Panc1 (cell line): ENCODE data around the gene VPS18. TPM values are rescaled to one million over a fixed set of nuclear protein-coding genes. Genes with fewer than 3 reads are reported as not detected.
"Not testable (repeated sequence)": the region's sequence is repeated elsewhere in the genome, so short reads cannot be mapped to it uniquely, and the experiment has no call there.

Source experiments
- ATAC-seq: fragments of 200-7000 bp; cut with Tn5 transposase; 2 replicates; pipeline ENCODE4 v1.9.1; 2020; ENCODE audit warnings: mild to moderate bottlenecking, moderate library complexity
- BruUV-seq: library from RNA; stranded (reverse); fragments of 400-500 nt; replicated peaks from 2 replicates; lab custom pipeline; 2021; lab: Mats Ljungman, UMichigan
- CTCF ChIA-PET: fragments of 300-600 bp; sonication (Branson Sonifier 250); formaldehyde crosslinking; loops from one replicate; lab custom pipeline; 2022; ENCODE audit warnings: antibody characterized with exemption; lab: Charles Lee
- POLR2A ChIA-PET: fragments of 300-600 bp; sonication (Branson Sonifier 250); formaldehyde crosslinking; loops from one replicate; lab custom pipeline; 2022; ENCODE audit warnings: antibody characterized with exemption; lab: Charles Lee
- DNase-seq: peaks from one replicate; pipeline ENCODE4 v3.0.0-alpha.2; 2010; ENCODE audit warnings: low read depth, low spot score
- H3K27ac ChIP-seq: 2 replicates; pipeline ENCODE4 v1.5.1; 2011; ENCODE audit warnings: mild to moderate bottlenecking, low read length, inconsistent platforms
- H3K27me3 ChIP-seq: fragments of 200-500 bp; sonication (Bioruptor generic); 2 replicates; pipeline ENCODE4 v1.6.0; 2014; ENCODE audit warnings: low read length, inconsistent platforms; ENCODE audit not compliant: control insufficient read depth, insufficient read depth
- H3K36me3 ChIP-seq: fragments of 200-500 bp; sonication (Bioruptor generic); 2 replicates; pipeline ENCODE4 v1.5.1; 2014; ENCODE audit warnings: inconsistent platforms, mild to moderate bottlenecking, low read length, moderate library complexity; ENCODE audit not compliant: control insufficient read depth, insufficient read depth
- H3K4me1 ChIP-seq: 2 replicates; pipeline ENCODE4 v1.5.1; 2011; ENCODE audit warnings: inconsistent platforms, mild to moderate bottlenecking, low read length, moderate library complexity; ENCODE audit not compliant: control insufficient read depth, insufficient read depth
- H3K4me3 ChIP-seq, 2 experiments: 2 replicates each; pipeline ENCODE4 v1.5.1; 2011 to 2012; ENCODE audit warnings: low read depth in 2 of 2, low read length in 2 of 2, mild to moderate bottlenecking in 2 of 2, inconsistent platforms in 1 of 2, moderate library complexity in 1 of 2
- H3K9me3 ChIP-seq: fragments of 200-500 bp; sonication (Bioruptor generic); 2 replicates; pipeline ENCODE4 v1.5.1; 2014; ENCODE audit warnings: low read depth, mild to moderate bottlenecking, inconsistent platforms, low read length, moderate library complexity; ENCODE audit not compliant: control insufficient read depth, insufficient read depth
- CTCF ChIP-seq: fragments of 450-650 bp; IDR thresholded peaks from 2 replicates; pipeline ENCODE4 v1.5.1; 2017; ENCODE audit warnings: mild to moderate bottlenecking
- POLR2AphosphoS5 ChIP-seq: IDR thresholded peaks from 2 replicates; pipeline ENCODE4 v1.6.1; 2012; ENCODE audit warnings: mild to moderate bottlenecking, low read depth, low read length, moderate library complexity
- REST ChIP-seq, 2 experiments: IDR thresholded peaks; 2 replicates each; pipeline ENCODE4 v1.6.1; 2011 to 2012; ENCODE audit warnings: low read depth in 2 of 2, control low read depth in 1 of 2, low read length in 1 of 2, mild to moderate bottlenecking in 1 of 2, moderate library complexity in 1 of 2; ENCODE audit not compliant: insufficient read depth in 1 of 2
- SIN3A ChIP-seq: IDR thresholded peaks from 2 replicates; pipeline ENCODE4 v1.6.1; 2012; ENCODE audit warnings: low read depth, mild to moderate bottlenecking, low read length, moderate library complexity, borderline replicate concordance; ENCODE audit not compliant: insufficient read depth
- TCF7L2 ChIP-seq: IDR thresholded peaks from 2 replicates; pipeline ENCODE4 v1.6.1; 2011; ENCODE audit warnings: mild to moderate bottlenecking, low read depth, low read length, inconsistent platforms
- in situ Hi-C: cut with HindIII; loops from 2 replicates; pipeline ENCODE4 v1.10.0; 2016; ENCODE audit warnings: low sequenced_read_pairs, low pct_unique_long_range_greater_than_20kb
- intact Hi-C: fragments of 100-400 bp; cut with micrococcal nuclease; formaldehyde crosslinking; loops from one replicate; pipeline ENCODE4 v1.10.0; 2022; ENCODE audit not compliant: unreplicated experiment
- total RNA-seq: library from RNA; stranded (reverse); gene quantifications from one replicate; pipeline ENCODE4 v1.2.1, GENCODE V29; 2021; ENCODE audit not compliant: unreplicated experiment

VPS18 gene
- total RNA-seq, 1 experiment from 2014 or later, result 46.7 TPM

DNA sequence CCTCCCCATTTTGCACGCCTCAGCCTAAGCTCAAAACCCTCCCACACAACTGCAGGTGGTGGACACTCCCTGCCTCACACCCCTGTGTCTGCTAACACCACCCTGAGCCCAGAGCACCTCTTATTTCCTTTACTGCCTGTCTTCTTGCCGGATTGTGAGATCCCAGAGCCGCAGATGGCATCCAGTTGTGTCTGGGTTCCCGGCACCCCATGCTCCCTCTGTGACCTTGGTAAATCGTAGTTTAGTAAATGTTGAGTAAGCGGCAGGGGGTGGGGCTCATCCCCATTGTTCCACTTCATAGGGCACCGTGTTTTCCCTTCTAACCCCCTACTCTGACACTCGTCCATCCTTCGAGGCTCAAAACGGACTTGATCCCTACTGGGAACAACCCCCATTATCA, 35.5 kb upstream of the VPS18 start:
- no peaks in the 10 kb centered on the region for H3K36me3 ChIP-seq
- intact Hi-C loops, result loop anchor here (2.0 kb wide), 1 partner anchor 34 kb away; no protein-coding TSS in a partner anchor
- BruUV-seq, result no TSS peak
- TF ChIP-seq REST (IDR thresholded peaks at IDR 0.05; ENCODE audit: insufficient read depth in 1 of 2, low read depth in 2 of 2, low read length in 1 of 2), result no peak
- no peak for TF ChIP-seq SIN3A
- no peak for TF ChIP-seq CTCF
- no peak for TF ChIP-seq TCF7L2
- TF ChIP-seq POLR2AphosphoS5, result no peak
- H3K4me1 ChIP-seq, result peaks cover 9% of the 10 kb centered on the region; the same call in 1 of the 2 replicates
- ATAC-seq (no peak), DNase-seq (no peak)
- CTCF ChIA-PET, result interaction anchor here (0.6 to 3.9 kb wide), 11 partner anchors 9 to 296 kb away, joined by 3 to 74 read pairs (median 4); partner anchors contain the start of genes RHOV and VPS18
- no peak overlapping the region for H3K27ac ChIP-seq
- H3K27me3 ChIP-seq, result no peaks in the 10 kb centered on the region
- no peak overlapping the region for H3K4me3 ChIP-seq
- in situ Hi-C loops, result no loop called here
- H3K9me3 ChIP-seq, result no peaks in the 10 kb centered on the region
- POLR2A ChIA-PET, result interaction anchor here (0.7 kb wide), 1 partner anchor 19 kb away, joined by 5 read pairs; no protein-coding TSS in a partner anchor

- H3K4me3 ChIP-seq, result no peak overlapping the region
- POLR2A ChIA-PET, result interaction anchor here (0.7 kb wide), 1 partner anchor 12 kb away, joined by 4 read pairs; no protein-coding TSS in a partner anchor
- CTCF ChIA-PET, result interaction anchor here (0.6 to 3.9 kb wide), 9 partner anchors 10 to 295 kb away, joined by 3 to 74 read pairs (median 4); partner anchors contain the start of genes RHOV and VPS18
- no peak for TF ChIP-seq TCF7L2
- TF ChIP-seq CTCF, result peak; percentile 94
- no peaks in the 10 kb centered on the region for H3K9me3 ChIP-seq
- BruUV-seq, result no TSS peak
- ATAC-seq, result peak; percentile 90
- in situ Hi-C loops, result no loop called here
- no peak overlapping the region for H3K27ac ChIP-seq
- intact Hi-C loops, result loop anchor here (2.0 kb wide), 1 partner anchor 33 kb away; no protein-coding TSS in a partner anchor
- no peaks in the 10 kb centered on the region for H3K36me3 ChIP-seq
- no peaks in the 10 kb centered on the region for H3K27me3 ChIP-seq
- DNase-seq, result peak; percentile 74
- H3K4me1 ChIP-seq, result peaks cover 9% of the 10 kb centered on the region; the same call in 1 of the 2 replicates
These were observed 34.9 kb upstream of the VPS18 start for GRCh38 chr15:40859206-40859851.

DNA sequence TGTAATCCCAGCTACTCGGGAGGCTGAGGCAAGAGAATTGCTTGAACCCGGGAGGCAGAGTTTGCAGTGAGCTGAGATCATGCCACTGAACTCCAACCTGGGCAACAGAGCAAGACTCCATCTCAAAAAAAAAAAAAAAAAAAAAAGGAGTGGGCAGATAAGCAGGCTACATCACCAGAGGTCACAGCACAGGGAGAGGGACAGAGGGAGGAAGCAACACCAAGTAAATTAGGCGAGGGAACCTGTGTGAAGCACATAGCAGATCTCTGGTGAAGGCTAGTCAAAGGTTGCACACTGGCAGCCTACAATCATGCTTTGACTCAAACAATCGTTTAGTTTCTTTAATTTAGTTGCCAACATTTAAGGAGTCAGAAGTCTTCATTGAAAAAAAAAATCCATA, 33.1 kb upstream of the VPS18 start:
- H3K27ac ChIP-seq, POLR2A ChIA-PET, H3K9me3 ChIP-seq, H3K4me3 ChIP-seq, ATAC-seq, H3K36me3 ChIP-seq, intact Hi-C loops, DNase-seq, H3K27me3 ChIP-seq, BruUV-seq, in situ Hi-C loops: not testable (repeated sequence)
- CTCF ChIA-PET, result interaction anchor here (0.7 to 2.4 kb wide), 3 partner anchors 12 to 63 kb away, joined by 3 to 8 read pairs (median 4); no protein-coding TSS in a partner anchor
- peaks cover 13% of the 10 kb centered on the region; the same call in 1 of the 2 replicates for H3K4me1 ChIP-seq
